Coronary artery (tissue), 2 donors: ENCODE data around the gene RADIL.

Experiments used
- DNase-seq: peaks from one replicate; pipeline ENCODE4 v3.0.0-alpha.2; 2017; ENCODE audit warnings: low spot score
- H3K27ac ChIP-seq, 2 donors: fragments of 200-600 bp; sonication (generic); one replicate each; pipeline ENCODE4 v1.5.1; 2016 to 2019
- H3K4me3 ChIP-seq: fragments of 200-600 bp; sonication (generic); 2 replicates; pipeline ENCODE4 v1.5.1; 2016; ENCODE audit warnings: mild to moderate bottlenecking, moderate library complexity
- TF ChIP-seq, protein P1 (sequence below): fragments of 200-600 bp; sonication (generic); IDR thresholded peaks from one replicate; pipeline ENCODE4 v1.5.1; 2019; ENCODE audit warnings: antibody characterized with exemption

Gene RADIL

DNA sequence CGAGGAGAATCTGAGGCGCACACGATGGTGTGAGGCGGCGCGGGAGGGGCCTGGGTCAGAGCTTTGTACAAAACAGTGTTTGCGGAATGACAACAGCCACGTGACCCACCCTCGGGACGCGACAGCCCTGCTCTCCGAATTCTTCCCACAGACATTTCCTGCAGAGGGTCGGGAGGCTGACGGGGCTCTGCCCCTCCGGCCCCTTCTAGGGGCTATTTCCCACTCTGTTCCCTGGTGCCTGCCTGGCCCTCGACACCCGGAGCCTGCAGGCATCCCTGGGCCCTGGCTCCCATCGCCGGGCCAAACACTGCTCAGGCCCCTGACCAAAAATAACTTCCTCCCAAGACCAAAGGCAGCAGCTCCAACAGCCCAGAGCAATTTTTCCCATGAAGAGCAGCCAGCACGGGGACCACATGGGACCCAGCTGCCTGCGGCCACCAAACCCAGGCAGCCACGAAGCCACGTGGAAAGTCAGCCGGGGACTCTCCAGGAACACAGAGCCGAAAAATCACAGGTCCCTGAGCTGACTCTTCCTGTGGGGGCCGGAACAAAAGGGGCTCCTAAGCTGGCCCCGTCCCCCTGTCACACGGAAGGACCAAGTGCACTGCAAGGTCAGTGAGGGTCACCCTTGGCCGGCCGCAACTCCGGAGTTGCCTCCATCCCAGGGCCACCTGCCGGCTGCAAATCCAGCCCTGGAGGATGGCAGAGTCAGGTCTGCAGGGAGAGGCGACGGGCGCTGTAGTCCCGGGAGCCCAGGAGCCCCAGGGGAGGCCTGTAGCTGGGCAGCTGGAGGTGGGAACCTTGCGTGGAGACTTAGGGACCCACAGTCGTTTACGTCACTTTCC, 63.7 kb downstream of the RADIL start:
- Histone ChIP-seq H3K4me3 (peak overlapping the region; percentile 48), H3K27ac (peak overlapping the region in 1 of 2 donors; percentile 49)
- no peak for DNase-seq
- TF ChIP-seq, protein P1, sequence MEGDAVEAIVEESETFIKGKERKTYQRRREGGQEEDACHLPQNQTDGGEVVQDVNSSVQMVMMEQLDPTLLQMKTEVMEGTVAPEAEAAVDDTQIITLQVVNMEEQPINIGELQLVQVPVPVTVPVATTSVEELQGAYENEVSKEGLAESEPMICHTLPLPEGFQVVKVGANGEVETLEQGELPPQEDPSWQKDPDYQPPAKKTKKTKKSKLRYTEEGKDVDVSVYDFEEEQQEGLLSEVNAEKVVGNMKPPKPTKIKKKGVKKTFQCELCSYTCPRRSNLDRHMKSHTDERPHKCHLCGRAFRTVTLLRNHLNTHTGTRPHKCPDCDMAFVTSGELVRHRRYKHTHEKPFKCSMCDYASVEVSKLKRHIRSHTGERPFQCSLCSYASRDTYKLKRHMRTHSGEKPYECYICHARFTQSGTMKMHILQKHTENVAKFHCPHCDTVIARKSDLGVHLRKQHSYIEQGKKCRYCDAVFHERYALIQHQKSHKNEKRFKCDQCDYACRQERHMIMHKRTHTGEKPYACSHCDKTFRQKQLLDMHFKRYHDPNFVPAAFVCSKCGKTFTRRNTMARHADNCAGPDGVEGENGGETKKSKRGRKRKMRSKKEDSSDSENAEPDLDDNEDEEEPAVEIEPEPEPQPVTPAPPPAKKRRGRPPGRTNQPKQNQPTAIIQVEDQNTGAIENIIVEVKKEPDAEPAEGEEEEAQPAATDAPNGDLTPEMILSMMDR = no peak

DNA sequence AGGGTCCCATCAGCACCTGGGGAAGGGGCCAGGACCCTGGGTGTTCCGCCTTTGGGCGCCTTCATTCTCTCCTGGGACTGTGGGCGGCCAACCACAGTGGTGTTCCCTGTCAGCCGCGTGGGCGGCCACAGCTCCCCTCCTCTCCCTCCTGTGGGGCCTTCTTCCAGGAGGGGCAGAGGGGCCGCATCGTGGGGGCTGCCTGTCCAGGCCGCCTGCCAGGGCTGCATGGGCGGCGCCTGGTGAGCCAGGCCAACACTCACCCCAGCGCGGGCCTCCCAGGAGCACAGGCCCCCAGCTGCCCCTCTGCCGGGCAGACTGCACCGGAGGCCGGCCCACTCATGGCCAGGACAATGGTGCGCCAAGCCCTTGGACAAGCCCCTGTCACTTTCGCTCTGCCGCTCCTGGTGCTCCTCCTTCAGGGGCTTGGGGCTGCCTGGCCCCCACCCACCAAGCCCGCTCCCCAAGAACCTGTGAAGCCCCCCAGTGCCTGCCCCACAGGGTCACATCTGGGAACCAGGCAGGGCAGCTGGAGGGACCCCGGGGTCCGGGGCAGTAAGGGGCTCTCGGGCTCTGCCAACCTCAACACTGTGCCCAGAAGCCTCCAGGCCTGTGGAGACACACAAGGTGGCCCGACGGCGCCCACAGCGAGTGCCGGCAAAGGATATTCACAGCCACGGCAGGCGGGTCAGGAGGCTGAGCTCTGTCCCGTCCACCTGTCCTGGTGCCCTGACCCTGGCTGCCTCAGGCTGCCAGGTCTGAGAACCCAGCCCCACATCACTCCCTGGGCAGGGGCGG, 65.3 kb downstream of the RADIL start:
- DNase-seq = no peak
- Histone ChIP-seq H3K27ac (no peak overlapping the region), H3K4me3 (no peak overlapping the region)
- TF ChIP-seq, protein P1 = no peak

DNA sequence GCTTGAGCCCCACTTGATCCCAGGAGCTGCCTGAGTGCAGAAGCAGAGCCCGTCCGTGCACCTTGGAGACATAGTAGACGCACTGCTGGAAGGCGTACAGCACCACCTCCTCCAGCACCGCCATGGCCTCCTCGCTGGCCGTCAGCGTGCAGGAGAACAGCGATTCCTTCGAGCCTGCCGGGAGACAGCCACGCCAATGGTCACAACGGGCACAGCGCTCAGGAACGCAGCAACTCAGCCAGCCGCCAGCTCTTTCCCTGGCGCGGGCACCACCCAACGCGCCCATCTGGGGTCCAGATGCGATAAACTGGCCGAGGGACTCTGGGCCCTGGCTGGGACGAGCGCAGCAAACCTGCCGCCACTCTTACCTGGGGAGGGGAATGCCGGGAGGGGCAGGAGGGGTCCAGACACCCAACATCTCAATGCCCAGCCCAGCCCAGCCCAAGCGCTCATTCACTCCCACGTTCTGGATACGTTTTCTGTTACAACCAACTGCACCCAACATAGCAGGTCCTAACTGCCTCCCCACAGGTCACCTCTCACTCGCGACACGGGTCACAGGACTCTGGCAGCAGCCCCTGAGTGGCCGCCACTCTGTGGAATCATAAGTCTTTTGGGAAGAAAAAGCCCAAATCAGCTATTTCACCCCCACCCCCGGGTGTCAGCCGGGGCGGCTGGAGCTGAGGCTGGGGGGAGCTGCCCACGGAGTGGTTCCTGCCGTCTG, 66.2 kb downstream of the RADIL start:
- TF ChIP-seq, protein P1 = no peak
- DNase-seq = no peak
- H3K27ac ChIP-seq = no peak overlapping the region

DNA sequence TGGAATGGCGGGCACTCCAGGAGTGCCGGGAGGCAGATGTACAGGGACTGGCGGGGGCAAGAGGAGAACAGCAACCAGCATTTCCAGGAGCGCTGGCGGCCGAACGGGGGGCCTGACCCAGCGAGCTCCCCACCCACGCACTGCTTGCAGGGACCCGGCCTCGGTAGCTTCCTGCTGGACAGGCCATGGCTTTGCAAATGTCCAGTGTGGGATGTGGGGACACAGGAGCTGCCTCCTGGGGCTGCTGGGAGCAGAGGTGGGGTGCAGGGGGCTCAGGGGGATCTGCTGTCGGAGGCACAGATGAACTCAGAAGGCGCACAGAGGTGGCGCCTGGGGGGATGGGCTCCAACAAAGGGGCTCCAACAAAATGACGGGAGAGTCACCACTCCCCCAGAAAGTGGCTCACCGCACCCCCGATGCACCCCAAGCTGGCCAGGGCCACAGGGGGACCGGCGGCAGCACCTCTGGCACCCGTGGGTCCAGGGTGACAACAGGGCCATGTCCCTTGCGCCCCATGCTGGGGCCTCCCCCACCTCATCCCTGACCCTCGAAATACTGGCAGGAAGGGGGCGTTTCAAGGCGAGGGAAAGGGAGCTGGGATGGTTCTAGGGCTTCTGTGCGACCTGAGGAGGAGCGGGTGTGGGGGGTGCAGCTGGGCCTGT, 67.0 kb downstream of the RADIL start:
- Histone ChIP-seq H3K4me3 (no peak overlapping the region), H3K27ac (no peak overlapping the region)
- no peak for DNase-seq
- TF ChIP-seq, protein P1 = no peak

More for the DNA sequence above, 66.2 kb downstream of the RADIL start:
- no peak overlapping the region for H3K4me3 ChIP-seq

DNA sequence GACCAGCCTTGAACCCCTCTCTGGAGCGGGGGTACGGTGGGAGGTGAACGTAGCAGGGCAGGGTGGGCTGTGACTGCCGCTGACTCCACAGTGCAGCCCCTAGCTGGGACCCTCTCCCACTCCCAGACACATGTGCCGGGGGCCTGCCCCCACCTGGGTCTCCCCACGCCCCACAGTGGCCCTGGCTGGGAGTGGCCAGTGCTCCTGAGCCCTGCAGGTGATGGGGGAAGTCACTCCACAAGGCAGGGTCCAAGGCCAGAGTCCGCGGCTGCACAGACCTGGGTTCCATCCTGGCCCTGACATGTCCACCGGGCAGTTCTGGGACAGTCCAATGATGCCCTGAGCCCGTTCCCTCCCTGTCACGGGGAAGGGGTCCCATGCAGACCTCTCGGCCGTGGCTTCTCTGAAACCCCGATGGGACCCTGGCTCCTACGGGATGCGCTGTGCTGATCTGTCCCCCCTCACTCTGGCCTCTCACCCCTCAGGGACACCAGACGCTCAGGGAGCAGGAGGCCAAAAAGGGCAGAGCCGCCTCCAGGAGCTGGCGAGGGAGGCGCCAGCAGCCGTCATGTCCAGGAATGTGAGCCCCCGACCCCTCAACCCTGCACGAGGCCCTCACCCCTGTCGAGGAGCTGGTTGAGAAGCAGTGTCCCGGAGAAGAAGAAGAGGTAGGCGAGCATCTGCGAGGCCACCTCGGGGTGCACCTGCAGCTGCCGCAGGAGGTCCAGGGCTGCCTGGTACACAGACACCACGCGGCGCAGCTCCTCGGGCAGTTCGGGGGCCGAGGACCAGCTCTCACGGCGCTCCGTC, 67.7 kb downstream of the RADIL start:
- Histone ChIP-seq H3K4me3 (no peak overlapping the region), H3K27ac (no peak overlapping the region)
- no peak for DNase-seq
- TF ChIP-seq, protein P1 = no peak

DNA sequence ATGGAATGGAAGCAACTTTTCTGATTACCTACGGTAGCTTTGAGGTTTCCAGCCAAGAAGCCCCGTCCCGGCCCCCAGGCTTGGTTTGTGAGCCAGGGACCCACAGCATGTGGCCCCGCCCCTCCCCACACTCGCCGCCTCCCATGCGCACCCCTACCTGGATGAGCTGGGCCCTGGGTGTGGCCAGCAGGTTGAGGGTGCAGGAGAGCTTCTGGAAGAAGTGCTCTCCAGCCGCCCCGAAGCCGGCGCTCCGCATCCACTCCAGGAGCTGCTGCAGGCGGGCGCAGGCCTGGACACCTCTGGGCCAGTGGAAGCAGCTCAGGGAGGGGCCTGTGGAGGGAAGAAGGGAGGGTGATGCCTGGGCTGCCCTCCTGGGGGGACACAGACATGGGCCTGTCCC, 68.4 kb downstream of the RADIL start:
- TF ChIP-seq, protein P1 = no peak
- DNase-seq = no peak

More for the DNA sequence above, 68.4 kb downstream of the RADIL start:
- no peak overlapping the region for H3K4me3 ChIP-seq
- no peak overlapping the region for H3K27ac ChIP-seq
